Dendritic cell treated with granulocyte-macrophage colony-stimulating factor and Interleukin-4, amounts not matched to agents 40 ng/mL and 50 ng/mL, for 4 days (primary cell): ENCODE measurements around the gene EML1.

ENCODE experiments used
- H3K27ac Mint-ChIP-seq: one replicate; pipeline ENCODE4 v1.8.0; 2022; ENCODE audit warnings: mild to moderate bottlenecking, mixed read lengths
- H3K27me3 Mint-ChIP-seq: one replicate; pipeline ENCODE4 v1.8.0; 2022; ENCODE audit warnings: mild to moderate bottlenecking, mixed read lengths
- H3K36me3 Mint-ChIP-seq: one replicate; pipeline ENCODE4 v1.8.0; 2022; ENCODE audit warnings: low read depth, mixed read lengths
- H3K4me1 Mint-ChIP-seq: one replicate; pipeline ENCODE4 v1.8.0; 2022; ENCODE audit warnings: low read depth, mixed read lengths
- H3K4me3 Mint-ChIP-seq: one replicate; pipeline ENCODE4 v1.8.0; 2022; ENCODE audit warnings: mild to moderate bottlenecking, moderate library complexity, mixed read lengths
- H3K9me3 Mint-ChIP-seq: one replicate; pipeline ENCODE4 v1.8.0; 2022; ENCODE audit warnings: mixed read lengths
- intact Hi-C: fragments of 100-400 bp; cut with micrococcal nuclease; formaldehyde crosslinking; loops from one replicate; pipeline ENCODE4 v1.15.0; 2022

The EML1 gene

GRCh38 chr14:99812096-99812750 lies 19.0 kb downstream of the EML1 start:
- Mint-ChIP-seq H3K27ac (no peak overlapping the region), H3K4me3 (no peak overlapping the region), H3K4me1 (no peaks in the 10 kb centered on the region), H3K27me3 (peaks cover 22% of the 10 kb centered on the region), H3K36me3 (no peaks in the 10 kb centered on the region), H3K9me3 (no peaks in the 10 kb centered on the region)
- intact Hi-C loops: no loop called here

- intact Hi-C loops: no loop called here
- Mint-ChIP-seq H3K4me1 (no peaks in the 10 kb centered on the region), H3K27me3 (peaks cover 25% of the 10 kb centered on the region), H3K36me3 (no peaks in the 10 kb centered on the region), H3K4me3 (no peak overlapping the region), H3K27ac (no peak overlapping the region), H3K9me3 (no peaks in the 10 kb centered on the region)
Measured at GRCh38 chr14:99812892-99813291, 19.7 kb downstream of the EML1 start.

GRCh38 chr14:99815696-99816095 lies 22.5 kb downstream of the EML1 start:
- peaks cover 36% of the 10 kb centered on the region for H3K27me3 Mint-ChIP-seq
- no peaks in the 10 kb centered on the region for H3K36me3 Mint-ChIP-seq
- intact Hi-C loops: no loop called here
- no peak overlapping the region for H3K27ac Mint-ChIP-seq
- H3K4me1 Mint-ChIP-seq: no peaks in the 10 kb centered on the region
- no peak overlapping the region for H3K4me3 Mint-ChIP-seq
- no peaks in the 10 kb centered on the region for H3K9me3 Mint-ChIP-seq

- Mint-ChIP-seq H3K27ac (no peak overlapping the region), H3K27me3 (peaks cover 37% of the 10 kb centered on the region), H3K4me3 (no peak overlapping the region)
Measured at GRCh38 chr14:99816217-99816616, 23.0 kb downstream of the EML1 start.

GRCh38 chr14:99816642-99817041 lies 23.4 kb downstream of the EML1 start:
- intact Hi-C loops: no loop called here
- Mint-ChIP-seq H3K4me3 (no peak overlapping the region), H3K4me1 (no peaks in the 10 kb centered on the region), H3K9me3 (no peaks in the 10 kb centered on the region), H3K27ac (no peak overlapping the region), H3K36me3 (no peaks in the 10 kb centered on the region), H3K27me3 (peaks cover 38% of the 10 kb centered on the region)

More at GRCh38 chr14:99816217-99816616, 23.0 kb downstream of the EML1 start:
- H3K4me1 Mint-ChIP-seq: no peaks in the 10 kb centered on the region
- no peaks in the 10 kb centered on the region for H3K9me3 Mint-ChIP-seq
- no peaks in the 10 kb centered on the region for H3K36me3 Mint-ChIP-seq
- intact Hi-C loops: no loop called here

- intact Hi-C loops: no loop called here
- Mint-ChIP-seq H3K36me3 (no peaks in the 10 kb centered on the region), H3K4me1 (no peaks in the 10 kb centered on the region), H3K27ac (no peak overlapping the region), H3K4me3 (no peak overlapping the region), H3K27me3 (peaks cover 39% of the 10 kb centered on the region), H3K9me3 (no peaks in the 10 kb centered on the region)
Measured at GRCh38 chr14:99817331-99817730, 24.1 kb downstream of the EML1 start.

GRCh38 chr14:99818503-99819036 lies 25.4 kb downstream of the EML1 start:
- Mint-ChIP-seq H3K36me3 (no peaks in the 10 kb centered on the region), H3K9me3 (no peaks in the 10 kb centered on the region)
- intact Hi-C loops: no loop called here

GRCh38 chr14:99819514-99819913 lies 26.3 kb downstream of the EML1 start:
- intact Hi-C loops: no loop called here
- peaks cover 48% of the 10 kb centered on the region for H3K27me3 Mint-ChIP-seq
- H3K27ac Mint-ChIP-seq: no peak overlapping the region
- no peaks in the 10 kb centered on the region for H3K36me3 Mint-ChIP-seq
- H3K4me3 Mint-ChIP-seq: no peak overlapping the region
- no peaks in the 10 kb centered on the region for H3K9me3 Mint-ChIP-seq
- H3K4me1 Mint-ChIP-seq: no peaks in the 10 kb centered on the region

More at GRCh38 chr14:99818503-99819036, 25.4 kb downstream of the EML1 start:
- no peaks in the 10 kb centered on the region for H3K4me1 Mint-ChIP-seq
- H3K27me3 Mint-ChIP-seq: peaks cover 45% of the 10 kb centered on the region
- no peak overlapping the region for H3K27ac Mint-ChIP-seq
- H3K4me3 Mint-ChIP-seq: no peak overlapping the region

- H3K4me3 Mint-ChIP-seq: no peak overlapping the region
Measured at GRCh38 chr14:99820702-99821331, 27.6 kb downstream of the EML1 start.

GRCh38 chr14:99821519-99822508 lies 28.6 kb downstream of the EML1 start:
- Mint-ChIP-seq H3K27ac (no peak overlapping the region), H3K4me3 (no peak overlapping the region), H3K36me3 (no peaks in the 10 kb centered on the region), H3K4me1 (no peaks in the 10 kb centered on the region), H3K27me3 (peaks cover 44% of the 10 kb centered on the region), H3K9me3 (no peaks in the 10 kb centered on the region)
- intact Hi-C loops: no loop called here

More at GRCh38 chr14:99820702-99821331, 27.6 kb downstream of the EML1 start:
- Mint-ChIP-seq H3K27me3 (peaks cover 41% of the 10 kb centered on the region), H3K9me3 (no peaks in the 10 kb centered on the region), H3K4me1 (no peaks in the 10 kb centered on the region), H3K27ac (no peak overlapping the region), H3K36me3 (no peaks in the 10 kb centered on the region)
- intact Hi-C loops: no loop called here

- intact Hi-C loops: no loop called here
- Mint-ChIP-seq H3K27ac (no peak overlapping the region), H3K4me1 (no peaks in the 10 kb centered on the region), H3K27me3 (peaks cover 41% of the 10 kb centered on the region), H3K4me3 (no peak overlapping the region), H3K9me3 (no peaks in the 10 kb centered on the region), H3K36me3 (no peaks in the 10 kb centered on the region)
Measured at GRCh38 chr14:99822800-99823455, 29.7 kb downstream of the EML1 start.

- intact Hi-C loops: no loop called here
- Mint-ChIP-seq H3K4me1 (no peaks in the 10 kb centered on the region), H3K27me3 (peaks cover 35% of the 10 kb centered on the region), H3K27ac (no peak overlapping the region), H3K4me3 (no peak overlapping the region), H3K9me3 (no peaks in the 10 kb centered on the region), H3K36me3 (no peaks in the 10 kb centered on the region)
Measured at GRCh38 chr14:99824776-99825175, 31.6 kb downstream of the EML1 start.

GRCh38 chr14:99829450-99829849 lies 36.2 kb downstream of the EML1 start:
- Mint-ChIP-seq H3K4me1 (no peaks in the 10 kb centered on the region), H3K36me3 (no peaks in the 10 kb centered on the region), H3K4me3 (no peak overlapping the region), H3K27ac (no peak overlapping the region), H3K9me3 (no peaks in the 10 kb centered on the region), H3K27me3 (peaks cover 22% of the 10 kb centered on the region)
- intact Hi-C loops: no loop called here
